IPS-18c (cell line): Measurements from ENCODE around the gene PSMB3.
"Not testable (repeated sequence)": the region's sequence is repeated elsewhere in the genome, so short reads cannot be mapped to it uniquely, and the experiment has no call there.

Experiments used
- H3K4me3 ChIP-seq: 2 replicates; pipeline ENCODE4 v1.7.0; 2013; ENCODE audit warnings: low read depth, mild to moderate bottlenecking, low read length, moderate library complexity; ENCODE audit not compliant: insufficient read depth
- H3K9me3 ChIP-seq: one replicate; pipeline ENCODE4 v1.6.1; 2013; ENCODE audit warnings: mild to moderate bottlenecking, low read length, moderate library complexity; ENCODE audit not compliant: control insufficient read depth, insufficient read depth

PSMB3 gene

GRCh38 chr17:38712593-38712992 is 39.9 kb upstream of the PSMB3 start:
- Histone ChIP-seq H3K4me3 (no peak overlapping the region), H3K9me3 (no peaks in the 10 kb centered on the region)

- Histone ChIP-seq H3K4me3 (no peak overlapping the region), H3K9me3 (no peaks in the 10 kb centered on the region)
Measured at GRCh38 chr17:38713456-38714075, 39.0 kb upstream of the PSMB3 start.

GRCh38 chr17:38715216-38715943 is 37.2 kb upstream of the PSMB3 start:
- Histone ChIP-seq H3K9me3 (no peaks in the 10 kb centered on the region), H3K4me3 (no peak overlapping the region)

GRCh38 chr17:38716368-38717005 is 36.1 kb upstream of the PSMB3 start:
- H3K4me3 ChIP-seq, result no peak overlapping the region
- no peaks in the 10 kb centered on the region for H3K9me3 ChIP-seq

- no peaks in the 10 kb centered on the region for H3K9me3 ChIP-seq
- H3K4me3 ChIP-seq, result no peak overlapping the region
Measured at GRCh38 chr17:38717139-38717745, 35.3 kb upstream of the PSMB3 start.

GRCh38 chr17:38719289-38719942 is 33.1 kb upstream of the PSMB3 start:
- Histone ChIP-seq H3K9me3 (no peaks in the 10 kb centered on the region), H3K4me3 (peak overlapping the region; percentile 47)

GRCh38 chr17:38719943-38720641 is 32.4 kb upstream of the PSMB3 start:
- no peaks in the 10 kb centered on the region for H3K9me3 ChIP-seq
- peak overlapping the region; percentile 47; the same call in 1 of the 2 replicates for H3K4me3 ChIP-seq

- Histone ChIP-seq H3K4me3 (no peak overlapping the region), H3K9me3 (no peaks in the 10 kb centered on the region)
Measured at GRCh38 chr17:38720941-38721340, 31.6 kb upstream of the PSMB3 start.

GRCh38 chr17:38721802-38722201 is 30.7 kb upstream of the PSMB3 start:
- Histone ChIP-seq H3K9me3 (no peaks in the 10 kb centered on the region), H3K4me3 (no peak overlapping the region)

- H3K4me3 ChIP-seq, result no peak overlapping the region
- H3K9me3 ChIP-seq, result no peaks in the 10 kb centered on the region
Measured at GRCh38 chr17:38724337-38724988, 28.1 kb upstream of the PSMB3 start.

- Histone ChIP-seq H3K9me3 (no peaks in the 10 kb centered on the region), H3K4me3 (no peak overlapping the region)
Measured at GRCh38 chr17:38725066-38725465, 27.5 kb upstream of the PSMB3 start.

GRCh38 chr17:38726145-38726544 is 26.4 kb upstream of the PSMB3 start:
- H3K9me3 ChIP-seq, H3K4me3 ChIP-seq: not testable (repeated sequence)

- no peak overlapping the region for H3K4me3 ChIP-seq
- H3K9me3 ChIP-seq, result no peaks in the 10 kb centered on the region
Measured at GRCh38 chr17:38727736-38728135, 24.8 kb upstream of the PSMB3 start.

- no peaks in the 10 kb centered on the region for H3K9me3 ChIP-seq
- H3K4me3 ChIP-seq, result no peak overlapping the region
Measured at GRCh38 chr17:38728290-38728831, 24.2 kb upstream of the PSMB3 start.

GRCh38 chr17:38729368-38729885 is 23.1 kb upstream of the PSMB3 start:
- Histone ChIP-seq H3K9me3 (no peaks in the 10 kb centered on the region), H3K4me3 (peak overlapping the region; percentile 73)

GRCh38 chr17:38729886-38730525 is 22.5 kb upstream of the PSMB3 start, which contains the start of gene CISD3:
TSS of gene CISD3 (plus strand) at chr17:38730341. CDS start at chr17:38730359, 18 bp downstream.
- H3K4me3 ChIP-seq, result peak within 1 kb of the TSS; percentile 78
- H3K9me3 ChIP-seq, result no peaks in the 10 kb centered on the region
